ENCODE data around the gene TPRG1L.

- TF ChIP-seq EZH2 (IDR thresholded peaks at IDR 0.05; ENCODE audit: borderline replicate concordance, low read length) (no peak), CTCF (IDR thresholded peaks at IDR 0.05; ENCODE audit: low read length) (no peak)
Measured at GRCh38 chr1:3609016-3609768, 15.6 kb upstream of the TPRG1L start.

Measured in OCI-LY1 (cell line).